Left renal cortex interstitium (tissue), 4 donors: Measurements from ENCODE around the gene PRKN. TPM values are rescaled to one million over a fixed set of nuclear protein-coding genes. Genes with fewer than 3 reads are reported as not detected.

Experiments
- DNase-seq, 4 donors: peaks; one replicate each; pipeline ENCODE4 v3.0.0-alpha.2; 2013; ENCODE audit warnings: low read depth in 4 of 4, low spot score in 2 of 4, missing footprints in 1 of 4
- polyA plus RNA-seq, 4 donors: library from polyadenylated mRNA; unstranded; fragments of 120-200 nt; gene quantifications; one replicate each; pipeline ENCODE4 v1.2.1, GENCODE V29; 2013; ENCODE audit not compliant: insufficient read length in 4 of 4

The PRKN gene
- polyA plus RNA-seq, 4 donors, result 7.9 to 12.9 (median 9.1) TPM

DNA sequence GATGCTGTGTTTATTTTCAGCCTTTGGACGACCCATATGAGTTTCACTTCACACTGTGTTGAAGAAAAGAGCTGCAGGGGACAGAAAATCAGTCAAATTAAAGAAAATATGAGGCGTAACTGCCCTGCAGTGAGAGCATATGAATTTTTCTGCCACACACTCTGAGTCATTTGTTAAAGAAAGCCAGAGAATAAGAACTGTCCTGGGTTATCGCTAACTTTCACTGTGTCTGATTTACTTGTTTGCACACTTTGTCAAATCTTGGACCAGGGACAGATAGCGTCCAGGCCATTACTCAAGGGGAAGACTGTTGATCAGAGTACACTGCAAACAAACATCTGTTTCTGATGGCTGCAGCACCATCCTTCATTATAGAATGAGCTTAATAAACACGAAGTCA is 1326.9 kb downstream of the PRKN start:
- no peak for DNase-seq

DNA sequence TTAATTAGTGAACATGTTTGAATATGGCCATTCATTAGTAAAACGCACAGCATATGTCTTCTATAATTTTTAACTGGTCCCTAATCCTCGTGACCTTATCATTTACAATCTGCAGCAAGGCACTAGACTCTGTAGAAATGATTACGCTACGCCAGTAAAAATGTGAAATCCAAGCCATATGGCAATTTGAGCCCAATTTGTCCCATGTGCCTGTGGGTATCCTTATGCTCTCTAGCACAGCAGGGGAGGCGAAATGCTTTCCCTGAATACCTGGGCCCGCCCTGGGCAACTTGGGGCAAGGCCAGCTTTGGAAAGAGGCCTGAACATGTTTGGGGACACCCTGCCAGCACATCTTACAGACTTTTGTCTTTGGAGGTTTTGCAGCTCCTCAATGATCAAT is 1331.0 kb downstream of the PRKN start:
- no peak for DNase-seq

DNA sequence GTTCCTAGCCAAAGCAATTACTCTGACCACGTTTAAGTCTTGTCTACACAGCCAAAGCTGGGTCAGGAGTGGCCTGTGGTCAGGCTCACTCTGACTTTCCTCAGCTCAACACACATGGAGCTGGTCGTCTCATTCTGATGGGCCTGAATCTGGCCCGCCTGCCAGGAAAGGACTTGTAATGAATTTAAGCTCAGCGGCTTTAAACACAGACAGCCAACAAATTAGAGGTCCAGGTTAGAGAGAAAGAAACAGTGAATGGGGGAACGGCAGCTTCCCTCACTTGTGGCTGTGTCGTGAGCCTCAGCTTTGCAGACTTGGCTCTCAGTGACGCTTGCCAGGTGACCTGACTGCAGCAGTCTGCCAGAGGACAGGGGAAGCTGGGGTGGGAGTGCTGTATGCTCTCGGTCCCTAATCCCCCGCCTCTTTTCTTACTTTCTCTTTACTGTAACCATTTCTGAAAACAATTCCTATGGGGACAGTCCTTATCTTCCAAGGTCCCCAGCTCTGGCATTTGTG is 1331.8 kb downstream of the PRKN start:
- DNase-seq, result no peak

GRCh38 chr6:161394437-161394836 is 1333.1 kb downstream of the PRKN start:
- DNase-seq, result no peak

DNA sequence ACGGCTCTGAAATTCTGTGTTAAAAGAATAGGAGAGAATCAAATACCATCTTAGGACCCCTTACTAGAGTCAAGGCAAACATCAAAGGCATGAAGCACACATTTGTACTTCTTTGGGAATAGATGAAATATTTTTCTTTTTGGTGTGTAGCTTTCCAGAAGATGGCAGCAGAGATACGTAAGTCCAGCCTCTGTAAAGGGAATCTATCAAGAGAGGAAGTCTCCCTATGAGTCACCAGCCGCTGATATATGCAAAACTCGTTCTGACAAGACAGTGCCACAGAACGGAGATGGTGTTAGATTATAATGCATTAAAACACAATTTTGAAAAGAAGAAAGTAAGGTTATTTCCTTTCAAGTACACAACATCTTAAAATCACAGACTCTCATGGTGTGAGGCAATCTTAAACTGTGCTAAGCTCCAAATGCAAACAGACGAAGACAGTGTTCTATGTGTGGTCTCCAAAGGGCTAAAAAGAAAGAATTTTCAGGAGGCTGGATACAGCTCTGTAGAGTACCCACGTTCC is 1333.7 kb downstream of the PRKN start:
- DNase-seq, result peak in 1 of 4 donors; percentile 69

- no peak for DNase-seq
These were observed 1334.3 kb downstream of the PRKN start for GRCh38 chr6:161393292-161393691.

DNA sequence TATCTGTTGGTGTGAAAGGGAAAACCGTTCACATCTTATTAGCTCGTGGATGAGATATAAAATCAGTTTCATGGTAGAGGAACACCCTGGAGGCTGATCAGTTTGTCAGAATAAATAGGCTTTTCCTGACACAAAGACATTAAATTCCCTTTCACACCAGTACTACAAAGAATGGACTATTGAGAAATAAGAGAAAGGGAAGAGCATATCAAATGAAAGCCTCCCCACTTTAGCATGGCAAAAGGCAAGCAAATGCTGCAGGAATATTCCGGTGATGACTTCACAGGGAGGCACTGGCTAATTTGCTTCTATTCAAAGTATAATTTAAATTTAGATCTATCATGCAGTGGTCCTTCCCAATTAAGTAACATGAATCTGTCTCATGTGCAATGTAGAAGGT is 1337.8 kb downstream of the PRKN start:
- DNase-seq, result no peak

- DNase-seq, result no peak
These were observed 1343.6 kb downstream of the PRKN start for GRCh38 chr6:161383951-161384350.

DNA sequence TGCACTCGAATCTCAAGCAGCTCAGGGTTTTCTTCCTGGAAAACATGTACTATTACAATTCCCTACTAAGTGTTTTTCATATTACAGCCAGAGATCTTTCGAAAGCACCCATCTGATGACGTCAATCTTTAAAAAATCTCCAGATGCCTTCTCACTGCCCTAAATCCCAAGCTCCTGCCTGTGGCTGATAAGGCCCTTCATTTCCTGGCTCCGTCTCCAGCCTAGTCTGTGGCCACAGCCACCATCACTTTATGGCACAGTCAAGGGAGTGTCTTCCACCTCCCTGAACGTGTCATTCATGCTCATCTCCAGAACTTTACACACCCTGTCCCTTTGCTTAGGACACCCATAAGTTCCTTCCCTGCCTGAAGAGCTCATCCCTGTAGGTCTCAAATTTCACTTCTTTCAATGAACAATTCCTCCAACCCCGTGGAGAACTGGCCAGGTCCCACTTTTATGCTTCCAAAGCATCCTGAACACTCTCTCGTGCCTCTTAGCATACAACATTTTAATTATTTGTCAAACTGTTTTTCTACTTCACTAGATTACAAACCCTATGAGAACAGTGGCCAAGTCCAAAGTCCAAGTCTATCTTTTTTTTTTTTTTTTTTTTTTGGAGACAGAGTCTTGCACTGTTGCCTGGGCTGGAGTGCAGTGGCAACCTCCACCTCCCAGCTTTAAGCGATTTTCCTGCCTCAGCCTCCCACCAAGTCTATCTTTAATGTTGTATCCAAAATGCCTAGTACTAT is 1347.6 kb downstream of the PRKN start:
- DNase-seq, result no peak

DNA sequence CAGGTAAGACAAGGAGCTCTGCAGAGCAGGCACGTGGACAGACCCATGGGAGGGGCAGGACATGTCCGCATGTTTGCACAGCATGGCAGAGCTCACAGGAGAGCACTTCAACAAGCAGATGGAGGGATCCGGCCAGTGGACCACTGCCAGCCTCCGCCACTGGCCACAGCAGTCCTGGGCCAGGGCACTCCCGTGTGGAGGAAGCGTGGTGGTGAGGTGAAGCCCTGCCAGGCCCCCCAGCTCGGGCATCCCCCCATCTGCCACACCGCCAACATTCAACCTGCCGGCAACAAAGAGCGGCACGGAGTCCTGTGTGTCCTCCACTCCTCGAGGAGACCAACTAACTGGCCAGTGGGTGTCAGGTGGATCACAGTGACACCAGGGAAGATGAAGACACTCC is 1349.5 kb downstream of the PRKN start:
- DNase-seq, result no peak

- no peak for DNase-seq
These were observed 1350.5 kb downstream of the PRKN start for GRCh38 chr6:161377116-161377515.

DNA sequence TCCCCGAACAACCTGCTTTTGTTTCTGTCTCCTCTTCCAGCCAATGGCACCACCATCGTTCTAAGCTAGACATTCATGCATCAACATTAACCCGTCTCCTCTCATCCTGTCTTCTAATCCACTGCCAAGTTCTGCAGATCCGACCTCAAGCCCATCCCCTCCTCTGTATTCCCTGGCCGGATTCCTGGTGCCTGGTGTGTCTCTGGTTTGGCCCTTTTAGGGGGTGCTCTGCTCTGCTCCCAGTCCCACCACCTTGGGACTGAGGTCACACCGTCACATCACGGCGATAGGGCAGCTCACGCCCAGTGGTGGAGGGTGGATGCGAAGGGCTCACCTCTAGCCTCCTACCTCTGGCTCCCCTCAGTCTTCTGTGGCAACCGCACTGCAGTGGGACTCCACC is 1351.2 kb downstream of the PRKN start:
- no peak for DNase-seq

DNA sequence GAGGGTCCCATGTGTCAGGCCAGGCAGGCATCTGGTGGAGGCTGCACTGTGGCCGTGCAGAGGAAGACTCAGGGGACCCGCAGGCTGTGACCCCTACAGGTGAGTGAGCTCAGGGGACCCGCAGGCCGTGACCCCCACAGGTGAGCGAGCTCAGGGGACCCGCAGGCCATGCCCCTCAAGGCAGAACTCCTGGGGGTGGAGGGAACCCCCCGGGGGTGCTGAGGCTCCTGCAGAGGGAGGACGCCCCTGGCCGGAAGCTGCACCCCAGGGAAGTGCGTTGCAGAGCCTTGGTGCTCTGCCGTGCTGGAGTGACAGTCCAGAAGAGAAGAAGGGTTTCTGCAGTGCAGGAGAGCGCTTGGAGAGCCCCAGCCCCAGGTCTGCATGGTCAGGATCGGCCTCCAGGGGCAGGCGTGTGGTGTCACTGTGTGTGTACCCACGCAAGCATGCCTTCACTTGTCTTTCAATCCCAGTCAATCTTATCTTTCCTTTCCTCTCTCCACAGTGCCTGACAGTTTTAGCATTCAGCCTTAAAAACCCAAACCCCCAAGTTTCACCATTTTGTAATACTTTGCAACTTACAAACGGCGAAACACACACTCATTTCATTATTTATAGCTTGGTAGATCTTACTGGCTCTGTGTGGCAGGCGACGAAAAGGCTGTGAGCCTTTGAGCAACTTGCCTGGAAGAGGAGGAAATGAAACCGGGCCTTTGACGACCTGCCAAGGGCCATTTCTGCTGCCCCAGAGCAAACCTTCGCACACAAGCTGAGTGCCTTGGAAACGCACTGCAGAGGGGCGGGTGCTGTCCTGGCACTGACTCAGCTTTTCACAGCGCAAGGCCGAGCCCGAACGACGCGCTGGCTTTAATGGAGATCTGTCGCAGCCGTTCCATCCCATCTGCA is 1352.3 kb downstream of the PRKN start:
- DNase-seq, result no peak

DNA sequence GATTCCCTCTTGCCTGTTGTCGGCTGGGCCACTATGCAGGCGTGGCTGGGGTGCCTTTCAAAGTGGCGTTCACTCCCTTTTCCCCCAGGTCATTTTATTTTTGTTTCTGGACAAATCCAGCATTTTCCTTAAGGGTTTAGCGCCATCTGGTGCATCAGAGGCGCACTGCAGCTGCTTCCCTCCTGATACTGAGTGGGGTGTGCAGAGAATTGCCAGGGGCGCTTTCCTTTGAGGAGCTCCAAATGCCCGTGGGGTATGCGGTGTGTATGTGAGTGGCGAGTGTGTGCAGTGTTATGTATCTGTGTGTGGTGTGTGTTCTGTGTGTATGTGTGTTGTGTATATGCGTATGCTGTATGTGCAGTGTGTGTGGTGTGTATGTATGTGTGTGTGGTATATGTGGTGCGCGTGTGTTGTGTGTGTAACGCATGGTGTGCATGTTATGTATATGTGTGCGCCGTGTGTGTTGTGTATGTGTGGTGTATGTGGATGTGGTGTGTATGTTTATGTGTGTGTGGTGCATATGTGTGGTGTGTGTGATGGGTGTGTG is 1353.6 kb downstream of the PRKN start:
- DNase-seq, result peak in 2 of 4 donors; percentile 20 to 45

DNA sequence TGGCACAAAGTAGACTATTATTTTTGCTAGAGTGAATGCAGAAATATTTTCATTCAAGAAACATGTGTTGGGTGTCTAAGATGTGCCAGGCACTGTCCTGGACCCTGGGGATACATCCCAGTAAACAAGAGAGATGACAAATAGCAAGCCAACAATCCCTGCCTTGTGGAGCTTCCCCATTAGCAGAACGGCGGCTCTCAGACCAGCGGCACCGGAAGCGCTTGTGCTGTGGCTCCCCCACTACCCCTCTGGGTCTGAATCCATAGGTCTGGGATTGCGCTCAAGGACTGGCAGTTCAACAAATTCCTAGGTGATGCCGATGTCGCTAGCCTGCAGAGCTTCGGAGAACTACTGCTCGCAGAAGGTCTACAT is 1355.2 kb downstream of the PRKN start:
- DNase-seq, result no peak

DNA sequence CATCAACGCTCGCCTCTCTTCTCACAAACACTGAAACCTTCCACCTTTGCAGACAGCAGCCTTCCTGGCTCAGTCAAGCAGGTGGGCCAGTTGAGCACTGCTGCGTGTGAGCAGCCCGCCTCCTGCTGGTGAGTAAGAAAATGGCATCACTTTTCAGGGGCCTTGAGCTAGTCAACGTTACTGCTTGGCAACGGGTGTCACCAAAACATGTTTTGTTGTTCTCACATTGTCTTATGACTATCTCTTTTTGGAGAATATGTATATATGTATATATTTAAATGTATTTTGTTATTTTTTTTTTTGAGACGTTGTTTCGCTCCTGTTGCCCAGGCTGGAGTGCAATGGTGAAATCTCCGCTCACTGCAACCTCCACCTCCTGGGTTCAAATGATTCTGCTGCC is 1356.7 kb downstream of the PRKN start:
- DNase-seq, result peak in 3 of 4 donors; percentile 30 to 48 (median 38)

- no peak for DNase-seq
These were observed 1358.2 kb downstream of the PRKN start for GRCh38 chr6:161369339-161369738.

GRCh38 chr6:161368514-161368913 is 1359.1 kb downstream of the PRKN start:
- DNase-seq, result no peak

DNA sequence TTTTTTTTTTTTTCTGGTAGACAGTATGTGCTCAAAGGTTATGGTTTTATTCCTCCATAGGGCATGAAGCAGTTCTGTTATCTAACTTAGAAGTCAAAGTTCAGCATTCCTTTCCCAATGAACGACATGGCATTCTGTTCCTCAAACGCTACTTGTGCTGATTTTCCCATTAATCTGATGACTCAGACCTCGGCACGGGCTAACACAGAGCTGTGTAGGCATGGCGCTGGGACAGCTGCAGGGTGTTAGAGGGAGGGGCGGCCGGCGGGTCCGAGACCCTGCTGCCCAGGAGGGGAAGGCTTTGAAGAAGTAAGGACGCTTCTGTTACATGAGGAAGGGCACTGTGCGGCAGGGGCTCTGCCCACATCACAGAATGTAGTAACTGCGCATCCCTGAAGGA is 1360.1 kb downstream of the PRKN start:
- no peak for DNase-seq

DNA sequence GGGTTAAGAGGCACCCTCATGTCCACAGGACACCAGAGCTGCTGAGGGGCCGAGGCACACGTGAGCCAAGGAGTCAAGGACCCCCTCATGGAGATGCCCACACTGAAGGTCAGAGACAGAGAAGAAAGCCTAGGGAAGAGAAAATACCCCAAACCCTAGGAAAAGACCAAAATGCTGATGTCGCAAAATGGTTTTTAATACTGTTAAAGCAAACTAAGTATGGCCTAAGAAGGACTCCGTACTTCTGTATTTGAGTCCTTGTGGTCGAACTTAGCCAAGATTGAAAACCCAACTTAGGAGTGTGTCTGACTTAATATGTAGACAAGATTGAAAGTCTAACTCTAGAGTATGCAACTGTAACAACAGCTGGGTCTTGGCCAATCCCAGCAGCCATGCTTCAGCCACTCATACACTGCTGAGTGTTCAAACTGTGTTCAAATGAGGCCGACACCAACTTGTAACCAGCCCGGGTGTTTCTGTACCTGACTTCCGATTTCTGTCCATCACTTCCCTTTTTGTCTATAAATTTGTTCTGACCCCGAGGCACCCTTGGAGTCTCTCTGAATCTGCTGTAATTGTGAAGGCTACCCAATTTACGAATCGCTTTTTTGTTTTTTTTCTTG is 1361.2 kb downstream of the PRKN start:
- DNase-seq, result no peak

DNA sequence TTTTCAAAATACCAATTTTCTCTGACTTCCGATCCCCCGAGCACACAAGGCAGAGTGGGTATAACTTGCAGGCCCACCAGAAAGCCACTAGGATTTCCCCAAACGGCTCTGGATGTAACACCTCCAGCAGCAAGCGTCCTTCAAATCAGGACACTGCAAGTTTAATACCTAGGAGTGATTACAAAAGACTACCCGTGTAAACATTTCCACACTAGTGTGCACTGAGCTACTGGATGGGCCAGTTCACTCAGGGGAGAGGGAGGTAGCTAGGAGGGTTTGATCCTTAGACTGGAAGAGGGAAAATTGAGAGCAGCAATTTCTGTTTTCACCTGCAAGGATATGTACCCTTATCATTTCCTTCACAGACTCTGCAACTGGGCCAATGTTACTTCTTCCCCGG is 1361.9 kb downstream of the PRKN start:
- DNase-seq, result no peak
